ENCODE data around the gene MAGEF1.

Gene MAGEF1, protein sequence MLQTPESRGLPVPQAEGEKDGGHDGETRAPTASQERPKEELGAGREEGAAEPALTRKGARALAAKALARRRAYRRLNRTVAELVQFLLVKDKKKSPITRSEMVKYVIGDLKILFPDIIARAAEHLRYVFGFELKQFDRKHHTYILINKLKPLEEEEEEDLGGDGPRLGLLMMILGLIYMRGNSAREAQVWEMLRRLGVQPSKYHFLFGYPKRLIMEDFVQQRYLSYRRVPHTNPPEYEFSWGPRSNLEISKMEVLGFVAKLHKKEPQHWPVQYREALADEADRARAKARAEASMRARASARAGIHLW

DNA sequence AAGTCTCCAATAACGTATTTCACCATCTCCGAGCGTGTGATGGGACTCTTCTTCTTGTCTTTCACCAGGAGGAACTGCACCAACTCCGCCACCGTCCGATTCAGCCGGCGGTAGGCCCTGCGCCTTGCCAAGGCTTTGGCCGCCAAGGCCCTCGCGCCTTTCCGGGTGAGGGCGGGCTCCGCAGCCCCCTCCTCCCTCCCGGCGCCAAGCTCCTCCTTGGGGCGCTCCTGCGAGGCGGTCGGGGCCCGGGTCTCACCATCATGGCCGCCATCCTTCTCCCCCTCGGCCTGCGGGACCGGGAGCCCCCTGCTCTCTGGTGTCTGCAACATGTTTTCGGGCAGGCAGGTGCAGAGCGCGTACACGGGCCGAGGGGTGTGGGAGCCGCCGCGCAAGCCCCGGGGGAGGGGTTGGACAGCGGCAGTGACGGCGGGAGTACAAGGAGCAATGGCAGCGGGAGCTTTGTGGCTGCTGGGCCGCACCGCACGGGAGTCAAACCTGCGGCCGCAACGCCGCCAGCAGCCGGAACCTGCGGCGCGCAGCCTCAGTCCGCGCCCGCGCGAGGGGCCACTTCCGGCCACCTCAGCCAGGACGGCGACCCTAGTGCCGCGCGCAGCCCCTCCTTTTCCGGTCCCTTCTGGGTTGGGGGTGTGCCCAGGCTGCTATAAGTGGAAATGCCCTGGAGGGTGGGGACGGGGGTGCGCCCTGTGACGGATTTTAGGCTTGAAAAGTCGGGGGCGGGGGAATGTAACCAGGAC is at the start of gene MAGEF1:
Gene MAGEF1, minus strand, starts transcription at position 572 of the 755 bp plus-strand sequence. Its CDS starts 243 bp downstream, at position 329.
- peak; percentile 73 to 76 for DNase-seq

DNA sequence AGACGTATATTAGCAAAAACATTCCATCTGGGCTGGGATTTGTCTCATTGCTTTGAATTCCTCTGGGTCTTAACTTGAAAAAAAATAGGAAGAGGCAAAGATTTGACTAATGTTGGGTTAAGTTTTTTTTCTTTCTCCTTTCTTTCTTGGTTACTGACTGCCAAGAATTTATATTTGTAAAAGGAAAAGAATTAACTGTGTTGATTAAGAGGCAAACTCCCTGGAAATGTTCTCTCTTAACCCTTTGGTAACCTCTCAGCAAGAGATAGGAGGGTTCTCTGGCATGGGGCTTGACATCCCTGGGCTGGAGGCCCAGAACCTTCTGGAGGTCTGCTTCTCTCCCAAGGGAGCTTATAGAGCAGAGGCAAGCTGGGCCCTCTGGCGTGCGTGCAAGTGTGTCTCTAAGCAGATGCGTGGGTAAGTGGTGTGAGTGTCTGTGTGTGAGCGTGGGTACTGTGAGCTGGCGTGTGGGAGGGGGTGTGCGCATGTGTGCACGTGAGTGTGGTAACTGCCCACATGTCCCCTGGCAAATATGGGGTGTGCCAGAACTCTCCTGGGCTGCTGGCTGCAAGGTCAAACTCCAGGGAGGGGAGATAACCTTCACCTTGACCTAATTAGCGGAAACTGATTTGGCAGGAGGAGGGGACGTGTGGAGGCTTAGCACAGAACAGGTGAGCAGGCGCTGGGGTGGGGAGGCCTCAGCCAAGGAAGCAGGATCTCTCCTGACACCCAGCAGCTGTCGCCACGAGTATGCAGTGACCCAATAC is 49.4 kb upstream of the MAGEF1 start:
- DNase-seq: no peak

- DNase-seq: no peak
These were observed 48.6 kb upstream of the MAGEF1 start for GRCh38 chr3:184760337-184761074.

GRCh38 chr3:184759666-184760200 is 47.9 kb upstream of the MAGEF1 start:
- no peak for DNase-seq

- no peak for DNase-seq
These were observed 46.2 kb upstream of the MAGEF1 start for GRCh38 chr3:184758056-184758455.

DNA sequence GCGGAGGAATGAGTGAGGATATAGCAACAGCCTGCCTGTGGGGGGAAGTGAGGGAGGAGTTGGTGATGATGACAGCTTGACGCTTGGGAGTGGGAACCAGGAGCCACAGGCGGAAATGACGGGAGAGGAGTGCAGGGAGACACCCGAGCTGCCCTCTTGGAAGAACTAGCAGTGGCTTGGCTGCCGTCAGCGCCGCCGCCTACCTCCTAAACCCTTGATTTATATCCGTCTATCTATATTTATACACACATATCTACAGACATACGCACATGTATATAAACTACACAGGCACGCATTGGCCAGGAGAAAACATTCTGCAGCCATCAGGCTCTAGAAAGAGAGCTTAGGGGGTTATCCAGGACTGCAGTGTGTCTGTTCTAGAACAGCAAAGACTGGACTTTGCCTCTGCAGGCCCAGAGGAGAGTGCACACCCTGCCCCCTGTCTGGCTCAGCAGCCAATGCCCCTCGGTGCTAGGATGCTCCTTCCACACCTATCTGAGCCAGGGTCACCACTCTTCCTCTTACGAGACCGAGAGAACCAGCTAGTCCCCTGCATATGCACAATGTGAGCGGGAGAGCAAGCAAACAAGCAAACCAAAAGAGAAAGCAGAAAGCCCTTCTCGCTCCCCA is 45.3 kb upstream of the MAGEF1 start:
- DNase-seq: peak in 1 of 2 donors; percentile 26

DNA sequence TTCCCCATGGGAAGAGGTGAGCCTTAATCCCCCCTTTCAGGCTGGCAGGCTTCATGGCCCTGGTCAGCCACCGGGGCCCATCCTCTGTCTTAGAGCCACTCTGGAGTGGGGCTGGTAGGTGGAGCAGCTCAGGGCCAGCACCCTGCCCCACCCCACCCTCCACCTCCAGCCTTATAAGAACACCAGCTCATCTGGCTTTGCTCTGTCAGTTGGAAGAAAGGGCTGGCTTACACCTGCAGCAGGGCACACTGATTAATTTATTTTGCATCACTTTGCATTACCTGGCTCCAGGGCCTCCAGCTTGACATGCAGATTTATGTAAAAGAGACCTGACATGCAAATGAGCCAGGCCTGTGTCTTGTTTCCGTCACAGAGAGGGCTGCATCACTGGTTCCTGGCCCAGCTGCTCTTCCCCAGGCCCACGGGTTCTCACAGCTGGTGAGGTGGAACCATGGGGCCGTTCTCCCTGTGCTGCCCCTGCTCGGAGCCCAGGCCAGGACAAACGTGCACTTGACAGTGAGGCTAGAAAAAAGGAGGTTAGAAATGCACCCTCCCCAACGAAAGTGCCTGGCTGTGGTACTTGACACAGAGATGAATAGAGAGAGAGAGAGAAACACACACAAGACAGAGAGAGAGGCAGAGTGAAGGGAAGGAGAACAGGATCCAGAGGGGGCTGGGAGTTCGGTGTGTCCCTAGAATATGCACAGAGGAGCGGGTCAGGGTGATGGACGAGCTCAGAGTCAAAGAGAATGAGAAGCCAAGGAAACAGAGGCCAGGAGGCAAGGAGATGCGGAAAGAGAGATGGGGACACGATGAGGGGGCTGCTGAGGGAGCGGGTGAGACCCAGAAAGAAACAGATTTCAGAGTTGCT is 44.5 kb upstream of the MAGEF1 start:
- no peak for DNase-seq

- DNase-seq: no peak
These were observed 43.5 kb upstream of the MAGEF1 start for GRCh38 chr3:184755315-184755731.

- no peak for DNase-seq
These were observed 40.5 kb upstream of the MAGEF1 start for GRCh38 chr3:184752361-184752760.

- no peak for DNase-seq
These were observed 39.6 kb upstream of the MAGEF1 start for GRCh38 chr3:184751204-184752040.

GRCh38 chr3:184750349-184751083 is 38.7 kb upstream of the MAGEF1 start:
- DNase-seq: no peak

DNA sequence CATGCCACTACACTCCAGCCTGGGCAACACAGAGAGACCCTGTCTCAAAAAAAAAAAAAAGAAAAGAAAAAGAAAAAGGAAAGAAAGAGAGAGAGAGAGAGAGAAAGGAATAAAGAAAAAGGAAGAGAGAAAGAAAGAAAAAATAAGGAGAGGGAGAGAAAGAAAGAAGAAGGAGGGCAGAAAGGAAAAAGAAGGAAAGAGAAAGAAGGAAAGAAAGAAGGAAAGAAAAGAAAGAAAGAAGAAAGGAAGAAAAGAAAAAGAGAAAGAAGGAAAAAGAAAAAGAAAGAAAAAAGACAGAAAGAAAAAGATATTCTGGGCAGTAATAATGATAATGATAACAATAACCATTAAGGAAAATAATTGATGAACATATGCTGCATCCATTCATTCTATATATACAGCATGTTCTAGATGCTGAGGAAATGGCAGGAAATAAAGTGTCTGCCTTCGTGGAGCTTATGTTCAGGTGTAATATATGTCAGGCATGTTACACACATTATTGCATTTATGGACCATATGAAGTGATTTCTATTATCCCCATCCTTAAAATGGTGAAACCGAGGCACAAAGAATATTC is 37.4 kb upstream of the MAGEF1 start:
- DNase-seq: no peak

GRCh38 chr3:184748219-184749135 is 36.6 kb upstream of the MAGEF1 start:
- peak in 1 of 2 donors; percentile 18 for DNase-seq

GRCh38 chr3:184746131-184747120 is 34.6 kb upstream of the MAGEF1 start:
- no peak for DNase-seq

DNA sequence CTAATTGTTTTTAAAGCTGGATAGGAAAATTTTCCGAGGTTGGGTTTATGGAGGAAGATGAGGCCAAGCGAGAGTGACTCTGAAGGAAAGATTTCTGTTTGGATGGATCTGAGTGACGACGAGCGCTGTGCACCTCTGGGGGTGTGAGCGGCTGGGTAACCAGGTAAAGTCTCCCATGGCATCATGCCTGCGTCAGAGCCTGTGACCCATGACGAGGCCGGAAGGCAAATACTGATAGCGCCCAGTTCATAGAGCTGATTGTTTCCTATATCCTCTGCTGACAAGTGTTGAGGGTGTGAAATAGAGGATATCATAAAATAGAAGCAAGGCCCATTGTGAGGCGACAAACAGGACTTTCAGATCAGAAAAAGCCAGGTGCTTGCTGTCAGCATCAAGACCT is 33.7 kb upstream of the MAGEF1 start:
- no peak for DNase-seq

DNA sequence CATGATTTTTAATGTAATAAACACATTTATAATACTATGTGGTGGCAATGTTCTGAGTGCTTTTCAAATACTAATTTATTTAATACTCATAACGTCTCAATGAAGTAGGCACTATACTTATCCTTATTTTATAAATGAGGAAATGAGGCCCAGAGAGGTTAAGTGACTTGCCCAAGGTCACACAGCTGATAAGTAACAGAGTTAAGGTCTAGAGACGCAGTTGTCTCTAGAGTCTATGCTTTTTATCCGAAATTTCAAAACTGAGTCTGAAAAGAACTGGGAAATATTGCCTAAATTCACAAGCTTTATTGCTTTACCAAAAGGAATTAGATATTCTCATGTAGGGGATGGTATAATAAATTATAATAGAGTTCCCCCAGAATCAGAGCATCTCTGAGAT is 31.4 kb upstream of the MAGEF1 start:
- no peak for DNase-seq
